HG02981 (cell line): ENCODE results near the gene VCPKMT.

Experiments used
- ATAC-seq: cut with Tn5 transposase; IDR thresholded peaks from one replicate; pipeline ENCODE4 v1.9.1; 2021; ENCODE audit warnings: mild to moderate bottlenecking, moderate library complexity; ENCODE audit not compliant: unreplicated experiment

Gene VCPKMT

GRCh38 chr14:50068496-50068895 is 47.9 kb downstream of the VCPKMT start:
- no peak for ATAC-seq

GRCh38 chr14:50067723-50068495 is 48.5 kb downstream of the VCPKMT start:
- no peak for ATAC-seq

- ATAC-seq, result no peak
Observed at GRCh38 chr14:50065583-50065982, 50.8 kb downstream of the VCPKMT start.

GRCh38 chr14:50064993-50065392 is 51.4 kb downstream of the VCPKMT start:
- peak; percentile 52 for ATAC-seq

GRCh38 chr14:50063876-50064420 is 52.4 kb downstream of the VCPKMT start:
- no peak for ATAC-seq

GRCh38 chr14:50062438-50063085 is 53.8 kb downstream of the VCPKMT start:
- no peak for ATAC-seq

GRCh38 chr14:50061664-50062437 is 54.5 kb downstream of the VCPKMT start:
- peak; percentile 59 for ATAC-seq

GRCh38 chr14:50060871-50061663 is 55.3 kb downstream of the VCPKMT start:
- ATAC-seq, result no peak

GRCh38 chr14:50059763-50060616 is 56.4 kb downstream of the VCPKMT start:
- no peak for ATAC-seq
